Activated CD4-positive, alpha-beta T cell treated with anti-CD3 and anti-CD28 coated beads, Interleukin-2, Interleukin-6, amounts not matched to agents 100 ng/mL and 50 ng/mL, durations not matched to agents 16 hours and 8 hours (primary cell): ENCODE measurements around the gene DNAJC11.
"Not testable (repeated sequence)": the region's sequence is repeated elsewhere in the genome, so short reads cannot be mapped to it uniquely, and the experiment has no call there.

Experiments
- DNase-seq: peaks from one replicate; pipeline ENCODE4 v3.0.0-alpha.2; 2020

The DNAJC11 gene

DNA sequence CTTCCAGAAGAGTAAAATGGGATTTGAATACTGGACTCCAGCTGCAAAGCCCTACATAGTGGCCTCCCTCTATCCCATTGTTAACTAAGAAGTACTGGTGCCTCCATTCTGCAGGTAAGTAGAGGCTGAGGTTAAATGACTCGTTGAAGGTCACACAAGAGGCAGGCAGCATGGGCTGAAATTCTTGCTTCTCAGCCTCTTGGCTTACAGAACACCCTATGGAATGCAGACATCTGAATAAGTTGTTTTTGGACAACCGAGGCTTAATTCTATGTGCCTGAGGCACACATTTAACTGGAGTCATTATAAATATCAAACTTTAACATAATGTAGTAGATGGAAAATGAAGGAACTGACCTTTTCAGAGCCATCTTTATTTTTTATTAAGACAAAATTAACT is 5.7 kb downstream of the DNAJC11 start:
- DNase-seq: no peak

DNA sequence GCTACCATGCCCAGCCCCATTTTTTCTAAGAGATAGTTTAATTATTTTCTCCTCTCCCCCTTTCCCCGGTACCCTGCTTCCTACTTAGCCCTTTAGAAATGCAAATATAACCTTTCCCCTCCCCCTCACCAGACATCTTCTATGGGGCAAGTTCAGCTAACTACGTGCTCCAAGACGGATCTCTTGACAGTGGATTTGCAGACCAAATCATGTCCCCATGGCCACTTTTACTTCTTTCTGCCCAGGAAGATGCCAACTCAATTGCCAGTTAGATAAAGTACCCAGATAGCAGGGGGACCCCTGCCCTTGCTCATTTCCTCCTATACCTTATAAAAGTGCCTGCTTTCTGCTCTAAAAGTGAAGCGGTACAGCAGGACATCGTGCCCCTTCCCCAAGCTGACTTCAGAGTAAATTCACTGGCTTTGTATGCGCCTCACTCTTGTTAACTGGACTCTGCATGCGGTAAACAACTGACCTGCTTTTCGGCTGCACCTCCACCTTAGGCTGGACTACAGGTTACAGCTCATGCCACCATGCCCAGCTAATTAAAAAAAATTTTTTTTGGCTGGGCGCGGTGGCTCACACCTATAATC is 7.4 kb downstream of the DNAJC11 start:
- DNase-seq: no peak

DNA sequence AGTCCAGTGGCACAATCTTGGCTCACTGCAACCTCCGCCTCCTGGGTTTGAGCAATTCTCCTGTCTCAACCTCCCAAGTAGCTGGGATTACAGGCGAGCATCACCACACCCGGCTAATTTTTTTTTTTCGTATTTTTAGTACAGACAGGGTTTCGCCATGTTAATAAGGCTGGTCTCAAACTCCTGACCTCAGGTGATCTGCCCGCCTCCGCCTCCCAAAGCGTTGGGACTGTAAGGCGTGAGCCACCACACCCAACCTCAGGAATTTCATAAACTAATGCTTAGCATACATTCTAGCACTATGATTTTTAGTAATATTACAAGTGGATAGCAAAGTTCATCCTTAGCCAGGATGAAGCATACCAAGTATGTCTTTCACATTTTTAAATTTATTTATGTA is 8.7 kb downstream of the DNAJC11 start:
- no peak for DNase-seq

- DNase-seq: no peak
Observed at GRCh38 chr1:6691507-6691906, 10.1 kb downstream of the DNAJC11 start.

DNA sequence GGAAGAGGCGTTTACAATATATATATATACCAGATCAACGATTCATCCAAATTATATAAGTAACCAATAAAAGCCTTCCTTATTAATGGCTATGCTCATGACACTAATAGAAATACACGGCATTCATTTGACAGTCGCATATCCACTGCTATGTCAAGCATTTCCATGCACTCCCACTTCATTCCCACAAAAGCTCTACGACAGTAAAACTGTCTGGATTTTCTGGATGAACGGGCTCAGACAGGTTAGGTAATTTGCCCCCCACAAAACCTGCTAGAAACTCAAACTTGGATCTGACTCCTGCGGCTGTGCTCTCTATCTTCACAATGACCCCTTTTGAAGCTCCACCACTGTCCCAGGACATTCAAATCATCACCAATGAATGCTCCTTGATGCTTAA is 11.4 kb downstream of the DNAJC11 start:
- DNase-seq: no peak

GRCh38 chr1:6688757-6689156 is 12.9 kb downstream of the DNAJC11 start:
- DNase-seq: peak; percentile 36

GRCh38 chr1:6688001-6688400 is 13.6 kb downstream of the DNAJC11 start:
- DNase-seq: no peak

DNA sequence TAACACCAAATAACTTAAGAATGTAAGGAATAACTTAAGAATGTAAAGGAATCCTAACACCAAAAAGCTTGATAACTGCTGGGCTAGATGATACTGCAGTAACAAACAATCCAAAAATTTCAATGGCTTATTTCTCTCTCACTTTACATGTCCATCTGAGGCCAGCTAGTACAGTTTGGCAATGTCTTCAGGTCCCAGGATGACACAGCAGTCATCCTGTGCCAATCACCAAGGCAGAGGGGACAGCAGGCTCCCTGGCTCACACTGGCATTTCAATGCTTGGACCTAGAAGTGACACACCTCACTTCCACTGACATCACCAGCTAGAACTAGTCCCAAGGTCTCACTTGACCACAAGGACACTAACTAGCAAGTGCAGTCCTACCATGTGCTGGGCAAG is 15.3 kb downstream of the DNAJC11 start:
- no peak for DNase-seq

DNA sequence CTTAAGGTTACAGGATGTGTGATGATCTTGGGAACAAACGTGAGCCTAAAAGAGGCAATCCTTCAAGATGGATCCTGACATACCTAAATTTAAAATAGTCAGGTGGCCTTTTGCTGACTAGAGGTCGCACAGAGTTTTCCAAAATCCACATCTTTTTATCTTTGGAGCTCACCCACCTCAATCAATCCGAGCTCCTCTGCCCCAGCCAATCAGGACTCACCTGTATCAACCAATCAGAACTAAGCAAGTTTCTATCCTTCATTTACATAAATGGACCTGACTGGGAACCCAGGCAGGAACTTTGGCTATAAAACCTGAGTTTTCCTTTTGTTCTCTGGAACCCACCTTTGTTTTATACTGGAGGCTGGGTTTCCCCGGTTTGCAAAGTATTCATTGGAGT is 16.2 kb downstream of the DNAJC11 start:
- no peak for DNase-seq

DNA sequence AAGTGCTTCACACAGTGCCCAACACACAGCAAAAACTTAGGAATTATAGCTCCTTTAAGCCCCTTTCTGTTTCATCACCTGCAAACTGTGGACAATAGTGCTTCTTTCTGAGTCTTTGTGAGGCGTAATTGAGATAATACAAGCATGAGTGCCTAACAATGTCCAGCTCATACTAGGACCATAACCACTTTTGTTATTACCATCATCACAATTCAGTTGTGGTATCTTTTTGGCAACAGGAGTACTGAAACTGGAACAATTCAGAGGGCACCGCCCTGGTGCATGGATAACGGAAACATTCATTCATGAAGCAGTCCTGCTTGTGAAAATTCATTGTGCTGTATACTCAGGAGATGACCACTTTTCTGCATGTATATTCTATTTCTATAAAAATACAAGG is 18.2 kb downstream of the DNAJC11 start:
- peak; percentile 36 for DNase-seq

- DNase-seq: no peak
Observed at GRCh38 chr1:6675941-6676340, 25.7 kb downstream of the DNAJC11 start.

DNA sequence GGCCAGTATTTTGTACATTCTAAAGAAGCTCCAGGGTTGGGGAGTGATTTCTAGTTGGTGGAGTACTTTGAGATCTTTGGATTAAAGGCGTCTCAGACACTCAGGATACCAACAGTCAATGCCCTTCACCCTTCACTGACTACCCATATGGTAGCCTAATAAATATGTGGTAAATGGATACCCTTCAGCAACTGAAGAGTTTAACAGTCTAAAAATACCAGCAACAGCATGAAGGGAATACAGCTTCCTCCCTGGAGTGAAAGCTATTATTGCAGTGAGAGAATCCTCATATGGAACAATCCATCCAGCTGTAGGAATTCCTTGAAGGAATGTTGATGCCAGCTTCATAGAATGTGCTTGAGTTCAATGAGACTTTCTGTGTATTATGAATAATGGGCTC is 26.8 kb downstream of the DNAJC11 start:
- DNase-seq: no peak

- DNase-seq: peak; percentile 14
Observed at GRCh38 chr1:6673816-6674398, 27.7 kb downstream of the DNAJC11 start.

DNA sequence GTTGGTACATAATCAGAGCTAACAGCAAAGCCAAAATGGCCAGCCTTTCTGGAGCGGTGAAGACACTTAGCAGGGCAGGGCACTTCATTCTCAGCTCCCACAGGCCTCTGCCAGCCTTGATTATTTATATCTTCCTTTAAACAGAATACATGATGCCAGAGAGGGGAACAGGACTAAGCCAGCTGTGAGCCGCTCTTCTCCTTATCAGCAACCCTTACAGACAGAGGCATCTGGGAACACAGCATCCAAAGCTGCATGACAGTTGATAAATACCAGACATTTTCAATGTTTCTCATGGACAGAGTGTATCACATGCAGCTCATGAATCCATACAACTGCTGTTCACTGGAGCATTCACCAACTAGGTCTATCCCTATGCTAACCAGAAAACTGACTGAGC is 29.1 kb downstream of the DNAJC11 start:
- no peak for DNase-seq

DNA sequence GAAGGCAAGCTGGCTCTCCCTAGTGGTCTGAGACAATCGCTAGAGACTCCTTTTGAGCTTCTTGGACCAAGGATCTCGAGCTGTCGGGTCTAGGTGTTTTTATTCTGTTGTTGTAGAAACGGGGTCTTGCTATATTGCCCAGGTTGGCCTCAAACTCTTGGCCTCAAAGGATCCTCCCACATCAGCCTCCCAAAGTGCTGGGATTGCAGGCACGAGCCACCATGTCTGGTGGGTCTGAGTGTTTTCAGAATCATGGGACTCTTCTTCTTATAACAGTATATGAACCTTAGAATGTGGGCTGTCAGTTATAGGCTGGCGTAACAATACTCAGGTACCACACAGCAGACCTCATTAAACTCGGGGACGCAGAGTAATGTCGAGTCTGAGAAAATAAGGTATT is 33.1 kb downstream of the DNAJC11 start:
- no peak for DNase-seq

DNA sequence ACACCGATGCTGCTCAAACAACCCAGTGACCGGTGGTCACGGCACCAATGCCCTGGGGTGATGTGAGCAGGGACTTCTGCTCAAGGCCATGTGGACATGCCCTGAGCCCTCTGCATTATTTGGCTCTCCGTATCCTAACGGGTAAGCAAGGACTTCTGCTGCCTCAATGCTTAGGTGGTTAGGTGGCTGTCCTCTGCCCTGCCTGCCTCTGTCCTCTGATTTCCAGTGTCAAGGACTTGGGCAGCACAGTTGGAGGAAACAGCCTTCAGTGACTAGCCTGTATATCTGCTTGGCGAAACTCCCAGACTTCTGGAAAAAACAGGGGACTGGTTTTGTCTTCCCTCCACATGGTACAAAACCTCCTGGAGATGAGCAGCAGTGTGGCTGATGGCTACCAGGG is 34.5 kb downstream of the DNAJC11 start:
- no peak for DNase-seq

GRCh38 chr1:6666696-6667095 is 34.9 kb downstream of the DNAJC11 start:
- no peak for DNase-seq

- DNase-seq: not testable (repeated sequence)
Observed at GRCh38 chr1:6662468-6662867, 39.1 kb downstream of the DNAJC11 start.

GRCh38 chr1:6660415-6661049 is 41.1 kb downstream of the DNAJC11 start:
- no peak for DNase-seq

GRCh38 chr1:6658359-6659060 is 43.1 kb downstream of the DNAJC11 start:
- DNase-seq: no peak

- DNase-seq: no peak
Observed at GRCh38 chr1:6657138-6657537, 44.5 kb downstream of the DNAJC11 start.

DNA sequence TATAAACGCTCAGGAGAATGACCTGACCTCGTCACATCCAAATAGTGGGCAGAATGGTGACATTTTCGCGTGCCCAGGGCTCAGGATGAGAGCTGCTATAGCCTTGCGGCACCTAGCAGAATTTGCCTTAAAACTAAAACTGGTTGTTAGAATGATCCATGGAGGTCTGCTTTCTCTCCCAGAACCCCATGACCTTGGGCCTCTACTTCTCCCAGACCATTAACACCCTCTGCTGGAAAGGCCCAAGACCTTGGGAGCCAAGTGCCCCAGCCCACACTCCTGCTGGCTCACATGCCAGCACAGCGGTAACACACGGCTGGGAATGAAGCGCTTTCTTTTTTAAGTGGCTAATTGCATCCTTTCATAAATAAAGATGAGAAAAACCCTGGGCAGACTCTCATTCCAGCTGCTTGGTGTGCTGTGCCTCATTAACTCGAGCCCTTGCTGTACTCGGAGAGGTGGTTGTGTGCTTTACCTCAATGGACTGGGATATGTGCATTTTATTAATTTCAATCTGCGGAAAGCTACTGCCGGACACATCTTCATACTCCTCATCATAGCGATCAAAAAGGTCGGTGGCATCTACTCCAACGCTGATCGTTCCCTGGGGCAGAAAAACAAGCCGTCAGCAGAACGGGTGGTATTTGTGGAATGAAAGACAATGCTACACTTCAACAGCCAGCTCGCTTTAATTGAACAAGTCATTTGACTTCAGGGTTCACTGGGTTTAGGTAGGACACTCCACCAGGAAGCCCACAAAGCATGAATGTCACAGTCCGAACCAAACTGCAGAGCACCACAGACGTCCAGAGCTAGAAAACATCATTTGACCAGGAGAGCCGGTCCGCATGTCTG is 48.0 kb downstream of the DNAJC11 start:
- no peak for DNase-seq

DNA sequence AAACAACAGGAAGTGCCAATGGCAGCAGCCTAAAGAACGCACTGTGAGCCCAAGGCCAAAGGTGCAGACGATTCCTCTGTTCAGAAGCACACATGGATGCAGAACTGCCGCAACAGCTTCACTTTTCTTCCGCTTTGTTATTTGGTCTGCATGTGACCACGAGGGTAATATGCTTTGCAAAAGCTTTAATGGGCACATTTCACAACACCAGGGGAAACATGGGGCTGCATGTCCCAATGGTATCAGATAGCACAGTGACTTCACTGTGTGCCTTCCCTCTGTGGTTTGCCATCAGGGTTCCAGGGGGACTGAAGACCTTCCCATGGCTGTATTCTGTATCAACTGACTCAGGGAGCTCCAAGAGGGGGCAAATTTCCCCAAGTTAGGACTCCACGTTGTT is 48.6 kb downstream of the DNAJC11 start:
- no peak for DNase-seq
